Liver (tissue), 9 donors: ENCODE results near the gene CHMP5. TPM values are rescaled to one million over a fixed set of nuclear protein-coding genes. Genes with fewer than 3 reads are reported as not detected.

Experiments used
- DNase-seq: peaks from one replicate; pipeline ENCODE4 v3.0.0-alpha.2; 2017; ENCODE audit warnings: low spot score
- H3K27ac ChIP-seq, 2 donors: one replicate each; pipeline ENCODE4 v1.7.0; 2013; ENCODE audit warnings: inconsistent platforms in 2 of 2, low read length in 2 of 2, control low read depth in 1 of 2, low read depth in 1 of 2, mild to moderate bottlenecking in 1 of 2
- H3K27me3 ChIP-seq, 4 donors: one replicate each; pipeline versions ENCODE4 v1.6.1 to v1.7.0; 2013; ENCODE audit warnings: low read length in 3 of 4, inconsistent platforms in 1 of 4, mild to moderate bottlenecking in 1 of 4, moderate library complexity in 1 of 4; ENCODE audit not compliant: control insufficient read depth in 4 of 4, insufficient read depth in 4 of 4
- H3K36me3 ChIP-seq, 4 donors: one replicate each; pipeline versions ENCODE4 v1.6.1 to v1.7.0; 2013; ENCODE audit warnings: low read length in 3 of 4, mild to moderate bottlenecking in 3 of 4, low read depth in 1 of 4, moderate library complexity in 1 of 4; ENCODE audit not compliant: control insufficient read depth in 4 of 4, insufficient read depth in 3 of 4
- H3K4me1 ChIP-seq, 4 donors: one replicate each; pipeline versions ENCODE4 v1.6.1 to v1.7.0; 2013; ENCODE audit warnings: low read length in 3 of 4, mild to moderate bottlenecking in 3 of 4, moderate library complexity in 1 of 4; ENCODE audit not compliant: control insufficient read depth in 4 of 4, insufficient read depth in 4 of 4
- H3K4me3 ChIP-seq, 3 donors: one replicate each; pipeline versions ENCODE4 v1.6.1 to v1.7.0; 2013; ENCODE audit warnings: low read length in 3 of 3, control low read depth in 1 of 3, low read depth in 1 of 3, mild to moderate bottlenecking in 1 of 3
- H3K9ac ChIP-seq, 2 donors: one replicate each; pipeline ENCODE4 v1.7.0; 2013; ENCODE audit warnings: low read length in 2 of 2, mild to moderate bottlenecking in 2 of 2, moderate library complexity in 2 of 2, control low read depth in 1 of 2, low read depth in 1 of 2
- H3K9me3 ChIP-seq, 4 donors: one replicate each; pipeline versions ENCODE4 v1.6.1 to v1.7.0; 2013; ENCODE audit warnings: low read length in 3 of 4; ENCODE audit not compliant: control insufficient read depth in 4 of 4
- ATF3 ChIP-seq: IDR thresholded peaks from 2 replicates; pipeline ENCODE4 v1.6.1; 2016; ENCODE audit warnings: antibody characterized with exemption
- CTCF ChIP-seq: fragments of 150-350 bp; IDR thresholded peaks from 2 replicates; pipeline ENCODE4 v1.5.1; 2017; ENCODE audit warnings: improper control_type of control experiment, low read depth, low read length; ENCODE audit not compliant: missing input control
- EGR1 ChIP-seq, 2 donors: IDR thresholded peaks; 2 replicates each; pipeline ENCODE4 v1.6.1; 2016 to 2018; ENCODE audit warnings: antibody characterized with exemption in 2 of 2, low read depth in 2 of 2
- FOXA1 ChIP-seq: IDR thresholded peaks from 2 replicates; pipeline ENCODE4 v1.6.1; 2016; ENCODE audit warnings: antibody characterized with exemption
- GABPA ChIP-seq, 2 donors: IDR thresholded peaks in 1 of 2; conservative IDR thresholded peaks in 1 of 2; 2 replicates each; pipeline ENCODE4 v1.6.1; 2016; ENCODE audit warnings: antibody characterized with exemption in 2 of 2, mild to moderate bottlenecking in 1 of 2, moderate library complexity in 1 of 2
- HNF4G ChIP-seq: IDR thresholded peaks from 2 replicates; pipeline ENCODE4 v1.6.1; 2016; ENCODE audit warnings: antibody characterized with exemption
- JUND ChIP-seq, 2 donors: IDR thresholded peaks; 2 replicates each; pipeline ENCODE4 v1.6.1; 2016; ENCODE audit warnings: antibody characterized with exemption in 2 of 2
- MAX ChIP-seq: IDR thresholded peaks from 2 replicates; pipeline ENCODE4 v1.6.1; 2016; ENCODE audit warnings: antibody characterized with exemption
- NR2F2 ChIP-seq: IDR thresholded peaks from 2 replicates; pipeline ENCODE4 v1.6.1; 2016; ENCODE audit warnings: antibody characterized with exemption
- RAD21 ChIP-seq, 2 donors: IDR thresholded peaks; 2 replicates each; pipeline ENCODE4 v1.6.1; 2016; ENCODE audit warnings: antibody characterized with exemption in 2 of 2, mild to moderate bottlenecking in 2 of 2
- REST ChIP-seq: IDR thresholded peaks from 2 replicates; pipeline ENCODE4 v1.6.1; 2016; ENCODE audit warnings: antibody characterized with exemption, mild to moderate bottlenecking
- RXRA ChIP-seq, 2 donors: IDR thresholded peaks; 2 replicates each; pipeline ENCODE4 v1.6.1; 2017 to 2018; ENCODE audit warnings: antibody characterized with exemption in 2 of 2, mild to moderate bottlenecking in 1 of 2
- SP1 ChIP-seq: IDR thresholded peaks from 2 replicates; pipeline ENCODE4 v1.6.1; 2018; ENCODE audit warnings: antibody characterized with exemption, mild to moderate bottlenecking
- TAF1 ChIP-seq: conservative IDR thresholded peaks from 2 replicates; pipeline ENCODE4 v1.6.1; 2016; ENCODE audit warnings: antibody characterized with exemption, mild to moderate bottlenecking
- YY1 ChIP-seq: IDR thresholded peaks from 2 replicates; pipeline ENCODE4 v1.6.1; 2016; ENCODE audit warnings: antibody characterized with exemption, mild to moderate bottlenecking
- ZBTB33 ChIP-seq: IDR thresholded peaks from 2 replicates; pipeline ENCODE4 v1.6.1; 2016; ENCODE audit warnings: antibody characterized with exemption
- WGBS: extraction: QIAGEN DNeasy Blood & Tissue Kit; methylation state at CpG from one replicate; pipeline ENCODE4 v1.1.7; 2013; 5-methylcytosine and 5-hydroxymethylcytosine counted together
- polyA plus RNA-seq, 2 donors: library from polyadenylated mRNA; stranded (reverse) in 1 of 2; unstranded in 1 of 2; fragments of 200-250 nt in 1 of 2; fragments of >200 nt in 1 of 2; fragmentation: Nextera tagmentation in 1 of 2; extraction: Ambion mirVana in 1 of 2; gene quantifications; one replicate each; pipeline versions ENCODE4 v1.2.1 to v1.2.3, GENCODE V29; 2013 to 2015
- total RNA-seq, 2 donors: library from RNA; depleted of rRNA; stranded (reverse); fragments of >200 nt; gene quantifications; one replicate each; pipeline ENCODE4 v1.2.3, GENCODE V29; 2014
- donor health status: healthy.
- donor health status: healthy.
- donor health status: healthy.
- donor health status: healthy.
- donor health status: healthy.

The CHMP5 gene
- total and polyA plus RNA-seq, 4 donors, result 23.2 to 34.8 (median 27.8) TPM

- Histone ChIP-seq H3K4me1 (no peaks in the 10 kb centered on the region), H3K27ac (no peak overlapping the region), H3K4me3 (no peak overlapping the region), H3K36me3 (no peaks in the 10 kb centered on the region), H3K9ac (no peak overlapping the region), H3K27me3 (no peaks in the 10 kb centered on the region), H3K9me3 (no peaks in the 10 kb centered on the region)
- TF ChIP-seq EGR1 (IDR thresholded peaks at IDR 0.05; ENCODE audit: low read depth in 2 of 2), result no peak
- no peak for TF ChIP-seq RAD21 (IDR thresholded peaks at IDR 0.05)
- no peak for TF ChIP-seq NR2F2
- TF ChIP-seq YY1, result no peak
- TF ChIP-seq MAX, result no peak
- no peak for TF ChIP-seq FOXA1
- no peak for TF ChIP-seq REST
- TF ChIP-seq JUND (IDR thresholded peaks at IDR 0.05), result no peak
- no peak for TF ChIP-seq RXRA (IDR thresholded peaks at IDR 0.05)
- no peak for TF ChIP-seq ATF3
- TF ChIP-seq SP1, result no peak
- no peak for TF ChIP-seq TAF1
- no peak for TF ChIP-seq HNF4G
- no peak for TF ChIP-seq CTCF
- TF ChIP-seq ZBTB33, result no peak
- no peak for TF ChIP-seq GABPA (IDR thresholded peaks at IDR 0.05 in 1 of 2, conservative IDR thresholded peaks at IDR 0.05 in 1 of 2)
- DNase-seq, result no peak
- 87% methylated on average over 9 of the region's 9 CpGs for WGBS
Measured at GRCh38 chr9:33234511-33235467, 30.1 kb upstream of the CHMP5 start.
